Measurements from ENCODE around the gene C2orf81.

C2orf81 gene

DNA sequence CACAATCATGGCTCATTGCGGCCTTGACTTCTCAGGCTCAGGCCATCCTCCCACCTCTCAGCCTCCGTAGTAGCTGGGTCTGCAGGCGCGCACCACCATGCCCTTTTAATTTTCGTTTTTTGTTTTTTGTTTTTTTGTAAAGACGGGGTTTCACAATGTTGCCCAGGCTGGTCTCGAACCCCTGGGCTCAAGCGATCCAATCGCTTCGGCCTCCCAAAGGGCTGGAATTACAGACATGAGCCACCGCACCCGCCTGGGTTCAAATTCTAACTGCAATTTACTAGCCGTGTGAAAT is 29.0 kb downstream of the C2orf81 start:
- Histone ChIP-seq H3K4me1 (ENCODE audit: low read length) (peaks cover 12% of the 10 kb centered on the region), H4K20me1 (ENCODE audit: insufficient read depth, low read length) (no peaks in the 10 kb centered on the region), H3F3A (ENCODE audit: insufficient read depth, low read length) (no peaks in the 10 kb centered on the region), H3K9me3 (replicated peaks; ENCODE audit: insufficient read depth, low read length) (no peaks in the 10 kb centered on the region), H3K4me2 (ENCODE audit: low read depth, low read length) (peak overlapping the region; percentile 86), H3K9me2 (replicated peaks; ENCODE audit: insufficient read depth, low read length) (no peaks in the 10 kb centered on the region), H3K4me3 (ENCODE audit: low read length) (peak overlapping the region; percentile 98), H2AFZ (ENCODE audit: low read length) (peak overlapping the region; percentile 59), H3K79me2 (ENCODE audit: low read length) (peaks cover 42% of the 10 kb centered on the region), H3K27ac (ENCODE audit: low read length) (no peak overlapping the region), H3K27me3 (replicated peaks; ENCODE audit: insufficient read depth, low read length) (no peaks in the 10 kb centered on the region), H3K36me3 (replicated peaks; ENCODE audit: insufficient read depth, low read length) (no peaks in the 10 kb centered on the region), H3K9ac (ENCODE audit: low read length) (no peak overlapping the region; the same call in 1 of the 2 replicates)
- no peak for DNase-seq
- TF ChIP-seq EZH2 (optimal IDR thresholded peaks at IDR 0.05; ENCODE audit: low read depth, low read length): no peak

GRCh38 chr2:74391580-74392448 is 29.6 kb downstream of the C2orf81 start:
- H2AFZ ChIP-seq (ENCODE audit: low read length): peak overlapping the region; percentile 94
- no peaks in the 10 kb centered on the region for H4K20me1 ChIP-seq (ENCODE audit: insufficient read depth, low read length)
- H3K36me3 ChIP-seq (replicated peaks; ENCODE audit: insufficient read depth, low read length): no peaks in the 10 kb centered on the region
- TF ChIP-seq CTCF (IDR thresholded peaks at IDR 0.05; ENCODE audit: low read length): peak; percentile 96
- TF ChIP-seq EZH2phosphoT487 (IDR thresholded peaks at IDR 0.05; ENCODE audit: low read length): no peak
- no peak for TF ChIP-seq EZH2 (optimal IDR thresholded peaks at IDR 0.05; ENCODE audit: low read depth, low read length)
- H3F3A ChIP-seq (ENCODE audit: insufficient read depth, low read length): no peaks in the 10 kb centered on the region
- H3K9ac ChIP-seq (ENCODE audit: low read length): peak overlapping the region; percentile 92
- H3K27me3 ChIP-seq (replicated peaks; ENCODE audit: insufficient read depth, low read length): no peaks in the 10 kb centered on the region
- peaks cover 12% of the 10 kb centered on the region for H3K4me1 ChIP-seq (ENCODE audit: low read length)
- H3K27ac ChIP-seq (ENCODE audit: low read length): peak overlapping the region; percentile 65
- H3K4me2 ChIP-seq (ENCODE audit: low read depth, low read length): peak overlapping the region; percentile 86
- no peaks in the 10 kb centered on the region for H3K9me3 ChIP-seq (replicated peaks; ENCODE audit: insufficient read depth, low read length)
- H3K4me3 ChIP-seq (ENCODE audit: low read length): peak overlapping the region; percentile 98
- peaks cover 45% of the 10 kb centered on the region for H3K79me2 ChIP-seq (ENCODE audit: low read length)
- DNase-seq: peak; percentile 93
- H3K9me2 ChIP-seq (replicated peaks; ENCODE audit: insufficient read depth, low read length): no peaks in the 10 kb centered on the region

GRCh38 chr2:74391209-74391579 is 30.2 kb downstream of the C2orf81 start:
- DNase-seq: peak; percentile 15
- H4K20me1 ChIP-seq (ENCODE audit: insufficient read depth, low read length): no peaks in the 10 kb centered on the region

More at GRCh38 chr2:74391209-74391579, 30.2 kb downstream of the C2orf81 start:
- Histone ChIP-seq H3K79me2 (ENCODE audit: low read length) (peaks cover 45% of the 10 kb centered on the region), H3K9ac (ENCODE audit: low read length) (peak overlapping the region; percentile 92), H3K9me3 (replicated peaks; ENCODE audit: insufficient read depth, low read length) (no peaks in the 10 kb centered on the region), H3K4me1 (ENCODE audit: low read length) (peaks cover 12% of the 10 kb centered on the region), H3F3A (ENCODE audit: insufficient read depth, low read length) (no peaks in the 10 kb centered on the region), H3K9me2 (replicated peaks; ENCODE audit: insufficient read depth, low read length) (no peaks in the 10 kb centered on the region), H3K4me2 (ENCODE audit: low read depth, low read length) (peak overlapping the region; percentile 86), H2AFZ (ENCODE audit: low read length) (peak overlapping the region; percentile 94), H3K27ac (ENCODE audit: low read length) (no peak overlapping the region), H3K27me3 (replicated peaks; ENCODE audit: insufficient read depth, low read length) (no peaks in the 10 kb centered on the region), H3K36me3 (replicated peaks; ENCODE audit: insufficient read depth, low read length) (no peaks in the 10 kb centered on the region), H3K4me3 (ENCODE audit: low read length) (peak overlapping the region; percentile 98)
- TF ChIP-seq EZH2 (optimal IDR thresholded peaks at IDR 0.05; ENCODE audit: low read depth, low read length) (no peak), CTCF (IDR thresholded peaks at IDR 0.05; ENCODE audit: low read length) (no peak), EZH2phosphoT487 (IDR thresholded peaks at IDR 0.05; ENCODE audit: low read length) (no peak)

Data from MM.1S (cell line).